Dermis blood vessel endothelial cell (primary cell): ENCODE data around the gene CEACAM21. TPM values are rescaled to one million over a fixed set of nuclear protein-coding genes. Genes with fewer than 3 reads are reported as not detected.

Experiments used
- DNase-seq: peaks from one replicate; pipeline ENCODE4 v3.0.0; 2010
- total RNA-seq: library from RNA; depleted of rRNA; stranded (reverse); fragments of >200 nt; gene quantifications from 2 replicates; pipeline ENCODE4 v1.2.3, GENCODE V29; 2014

CEACAM21 gene
- total RNA-seq, 1 donor from 2014 or later: 3.2 TPM

GRCh38 chr19:41587101-41587837, 11.3 kb downstream of the CEACAM21 start:
- DNase-seq: no peak

DNA sequence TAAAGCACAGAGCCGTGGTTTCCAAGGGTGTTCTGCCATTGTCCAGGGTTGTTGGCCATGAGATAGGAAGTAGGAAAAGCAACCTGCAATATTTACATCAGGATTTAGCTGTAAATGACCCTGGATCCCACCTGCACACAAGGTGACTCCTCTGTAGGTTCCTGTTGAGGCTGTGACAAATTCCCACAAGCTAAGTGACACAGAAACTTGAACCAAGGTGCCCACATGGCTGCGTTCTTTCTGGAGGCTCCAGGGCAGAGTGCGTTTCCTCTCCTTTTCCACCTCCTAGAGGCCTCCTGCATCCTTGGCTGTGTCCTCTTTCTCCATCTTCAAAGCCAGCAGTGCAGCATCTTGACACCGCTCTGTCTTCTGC, 11.9 kb downstream of the CEACAM21 start:
- DNase-seq: no peak

- peak; percentile 64 for DNase-seq
Observed at GRCh38 chr19:41588497-41589209, 12.7 kb downstream of the CEACAM21 start.

- no peak for DNase-seq
Observed at GRCh38 chr19:41589371-41589770, 13.4 kb downstream of the CEACAM21 start.

DNA sequence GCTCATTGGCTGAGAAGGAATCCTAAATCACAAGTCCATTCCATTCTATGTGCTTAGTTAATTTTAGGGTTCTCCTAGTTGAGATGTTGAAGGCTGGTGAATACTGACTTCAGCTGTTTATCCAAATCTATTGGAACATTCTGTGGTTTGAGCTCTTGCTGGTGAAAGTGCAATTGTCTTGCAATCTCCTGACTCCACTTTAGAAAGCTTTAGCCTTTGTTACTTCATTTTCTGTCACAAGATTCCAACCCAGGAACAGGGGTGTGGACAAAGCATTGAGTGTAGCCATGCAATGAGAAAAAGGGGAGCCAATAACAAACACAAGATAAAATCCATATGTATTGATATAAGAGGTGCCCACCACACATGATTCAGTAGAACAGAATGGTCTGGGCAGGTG, 15.0 kb downstream of the CEACAM21 start:
- no peak for DNase-seq

- DNase-seq: no peak
Observed at GRCh38 chr19:41591951-41592562, 16.1 kb downstream of the CEACAM21 start.

- DNase-seq: peak; percentile 96
Observed at GRCh38 chr19:41595258-41595889, 19.4 kb downstream of the CEACAM21 start.

- DNase-seq: no peak
Observed at GRCh38 chr19:41595890-41596280, 19.9 kb downstream of the CEACAM21 start.

- DNase-seq: peak; percentile 84
Observed at GRCh38 chr19:41597600-41598041, 21.7 kb downstream of the CEACAM21 start.

- no peak for DNase-seq
Observed at GRCh38 chr19:41599175-41599966, 23.4 kb downstream of the CEACAM21 start.

GRCh38 chr19:41601771-41602170, 25.8 kb downstream of the CEACAM21 start:
- DNase-seq: no peak

DNA sequence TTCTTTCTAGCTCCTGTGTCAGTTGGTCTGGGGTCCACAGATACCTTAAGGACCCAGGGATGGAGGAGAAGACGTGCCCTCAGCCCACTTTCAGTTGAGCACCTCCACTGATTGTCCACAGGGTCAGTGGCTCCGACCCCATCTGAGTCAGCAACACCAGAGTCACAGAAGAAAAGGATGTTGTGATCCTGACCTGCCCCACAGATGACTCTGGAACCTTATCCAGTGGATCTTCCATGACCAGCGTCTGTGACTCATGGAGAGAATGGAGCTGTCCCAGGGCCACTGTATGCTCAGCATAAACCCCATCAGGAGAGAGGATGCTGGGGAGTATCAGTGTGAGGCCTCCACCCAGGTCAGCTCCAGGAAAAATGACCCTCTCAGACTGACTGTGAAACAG, 28.9 kb downstream of the CEACAM21 start:
- DNase-seq: no peak

- DNase-seq: no peak
Observed at GRCh38 chr19:41606215-41606837, 30.4 kb downstream of the CEACAM21 start.

DNA sequence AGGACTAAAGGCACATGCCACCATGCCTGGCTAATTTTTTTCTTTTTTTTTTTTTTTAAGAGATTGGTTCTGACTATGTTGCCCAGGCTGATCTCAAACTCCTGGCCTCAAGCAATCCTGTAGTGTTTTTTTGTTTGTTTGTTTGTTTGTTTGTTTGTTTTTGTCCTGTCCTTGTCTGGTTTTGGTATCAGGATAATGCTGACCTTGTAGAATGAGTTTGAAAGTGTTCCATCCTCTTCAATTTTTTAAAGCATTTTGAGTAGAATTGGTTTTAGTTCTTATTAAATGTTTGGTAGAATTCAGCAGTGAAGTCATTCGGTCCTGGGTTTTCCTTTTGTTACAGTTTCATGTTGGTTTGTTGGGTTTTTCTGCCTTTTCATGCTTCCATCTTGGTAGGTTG, 31.7 kb downstream of the CEACAM21 start:
- DNase-seq: no peak

DNA sequence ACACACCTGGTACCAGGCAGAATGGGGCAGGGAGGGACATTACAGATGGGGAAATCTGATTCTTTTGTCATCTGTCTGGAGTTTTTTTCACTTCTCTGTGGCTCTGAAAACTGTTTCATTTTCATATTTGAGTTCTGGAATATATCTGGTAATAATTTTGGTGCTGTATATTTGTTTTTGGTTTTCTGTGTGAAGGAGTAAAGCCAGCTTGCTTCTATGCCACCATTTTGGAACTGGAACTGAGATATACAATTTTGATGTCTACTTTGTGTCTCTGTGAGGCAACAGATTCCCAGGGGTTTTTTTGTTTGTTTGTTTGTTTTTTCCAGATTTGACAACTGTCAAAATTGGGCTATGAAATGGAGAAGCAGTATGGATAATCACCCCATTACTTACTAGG, 34.8 kb downstream of the CEACAM21 start:
- no peak for DNase-seq

GRCh38 chr19:41612483-41612882, 36.5 kb downstream of the CEACAM21 start:
- no peak for DNase-seq

- no peak for DNase-seq
Observed at GRCh38 chr19:41615207-41615606, 39.2 kb downstream of the CEACAM21 start.

GRCh38 chr19:41616792-41617621, 41.0 kb downstream of the CEACAM21 start:
- peak; percentile 64 for DNase-seq

GRCh38 chr19:41617941-41618730, 42.2 kb downstream of the CEACAM21 start:
- DNase-seq: no peak

DNA sequence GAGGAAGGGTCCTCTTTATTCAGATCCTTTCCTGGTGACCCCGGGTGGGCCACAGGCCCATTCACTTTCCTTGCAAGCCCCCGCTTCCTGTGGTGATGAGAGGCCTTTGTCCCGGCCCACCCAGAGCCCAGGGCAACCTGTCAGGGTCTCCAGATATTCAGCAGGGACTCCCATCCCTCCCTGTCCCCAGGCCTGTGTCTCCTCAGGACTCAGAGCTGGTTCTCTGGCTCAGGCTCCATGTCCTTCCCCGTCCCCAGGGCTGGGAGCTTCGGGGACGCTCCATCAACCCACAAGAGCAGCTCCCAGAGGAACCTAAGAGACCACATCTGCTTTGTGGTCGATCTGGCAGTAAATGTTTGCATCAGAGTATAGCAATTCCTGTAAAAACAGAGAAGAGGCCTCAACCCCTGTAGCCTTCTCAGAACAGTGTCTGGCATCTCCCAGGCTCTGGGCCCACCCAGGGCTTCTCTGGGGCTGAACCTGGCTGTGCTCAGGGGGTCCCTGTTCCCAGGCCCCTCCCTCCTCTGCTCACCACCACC, 43.1 kb downstream of the CEACAM21 start:
- DNase-seq: no peak
